ENCODE results near the gene NLRC3. TPM values are rescaled to one million over a fixed set of nuclear protein-coding genes. Genes with fewer than 3 reads are reported as not detected.
A peak's percentile ranks its signal among the peaks of the same experiment; 100 is the strongest.

Gene NLRC3
- total RNA-seq, 2 experiments from 2014 or later: 92.6 to 94.6 TPM

GRCh38 chr16:3519581-3519980 is 57.6 kb downstream of the NLRC3 start:
- Mint-ChIP-seq H3K36me3 (ENCODE audit: low read depth) (peaks cover 31% of the 10 kb centered on the region), H3K4me1 (ENCODE audit: low read depth) (peaks cover 3% of the 10 kb centered on the region), H3K9me3 (ENCODE audit: insufficient read depth) (no peaks in the 10 kb centered on the region), H3K4me3 (no peak overlapping the region), H3K27me3 (ENCODE audit: low read depth) (no peaks in the 10 kb centered on the region), H3K27ac (no peak overlapping the region)
- POLR2A ChIA-PET: no interaction called here
- DNase-seq (no peak), ATAC-seq (no peak)
- CTCF ChIA-PET: no interaction called here

- ATAC-seq (no peak), DNase-seq (no peak)
- H3K27me3 Mint-ChIP-seq (ENCODE audit: low read depth): no peaks in the 10 kb centered on the region
- H3K36me3 Mint-ChIP-seq (ENCODE audit: low read depth): peaks cover 32% of the 10 kb centered on the region
- H3K4me1 Mint-ChIP-seq (ENCODE audit: low read depth): peaks cover 4% of the 10 kb centered on the region
- CTCF ChIA-PET: no interaction called here
- POLR2A ChIA-PET: no interaction called here
- no peak overlapping the region for H3K27ac Mint-ChIP-seq
- H3K9me3 Mint-ChIP-seq (ENCODE audit: insufficient read depth): no peaks in the 10 kb centered on the region
- no peak overlapping the region for H3K4me3 Mint-ChIP-seq
Measured at GRCh38 chr16:3518986-3519348, 58.2 kb downstream of the NLRC3 start.

GRCh38 chr16:3518292-3518985 is 58.8 kb downstream of the NLRC3 start:
- no peak overlapping the region for H3K4me3 Mint-ChIP-seq
- DNase-seq (no peak), ATAC-seq (no peak)
- peaks cover 7% of the 10 kb centered on the region for H3K4me1 Mint-ChIP-seq (ENCODE audit: low read depth)
- H3K36me3 Mint-ChIP-seq (ENCODE audit: low read depth): peaks cover 35% of the 10 kb centered on the region
- H3K9me3 Mint-ChIP-seq (ENCODE audit: insufficient read depth): no peaks in the 10 kb centered on the region
- POLR2A ChIA-PET: no interaction called here
- H3K27ac Mint-ChIP-seq: no peak overlapping the region
- CTCF ChIA-PET: no interaction called here
- H3K27me3 Mint-ChIP-seq (ENCODE audit: low read depth): no peaks in the 10 kb centered on the region

DNA sequence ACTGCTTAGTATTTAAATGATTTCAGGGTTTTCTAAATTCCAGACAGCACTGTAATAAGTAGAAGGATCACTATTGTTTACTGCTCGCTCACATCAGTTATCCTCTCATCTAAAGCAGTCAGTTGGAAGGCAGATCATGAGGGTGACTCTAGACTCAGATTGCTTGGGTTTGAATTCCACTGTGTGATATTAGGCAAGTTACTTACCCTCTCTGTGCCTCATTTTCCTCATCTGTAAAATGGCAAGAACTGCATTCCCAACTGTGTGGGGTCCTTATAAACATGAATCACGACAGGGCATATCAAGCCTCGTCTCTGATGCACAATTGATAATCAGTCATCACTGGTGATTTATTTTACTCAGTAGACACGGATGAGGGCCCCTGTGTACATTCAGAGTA is 61.3 kb downstream of the NLRC3 start:
- no peak overlapping the region for H3K27ac Mint-ChIP-seq
- peaks cover 14% of the 10 kb centered on the region for H3K4me1 Mint-ChIP-seq (ENCODE audit: low read depth)
- H3K4me3 Mint-ChIP-seq: no peak overlapping the region
- ChIA-PET POLR2A (no interaction called here), CTCF (no interaction called here)
- H3K36me3 Mint-ChIP-seq (ENCODE audit: low read depth): peaks cover 41% of the 10 kb centered on the region
- DNase-seq: no peak
- no peak for ATAC-seq
- no peaks in the 10 kb centered on the region for H3K9me3 Mint-ChIP-seq (ENCODE audit: insufficient read depth)
- no peaks in the 10 kb centered on the region for H3K27me3 Mint-ChIP-seq (ENCODE audit: low read depth)

DNA sequence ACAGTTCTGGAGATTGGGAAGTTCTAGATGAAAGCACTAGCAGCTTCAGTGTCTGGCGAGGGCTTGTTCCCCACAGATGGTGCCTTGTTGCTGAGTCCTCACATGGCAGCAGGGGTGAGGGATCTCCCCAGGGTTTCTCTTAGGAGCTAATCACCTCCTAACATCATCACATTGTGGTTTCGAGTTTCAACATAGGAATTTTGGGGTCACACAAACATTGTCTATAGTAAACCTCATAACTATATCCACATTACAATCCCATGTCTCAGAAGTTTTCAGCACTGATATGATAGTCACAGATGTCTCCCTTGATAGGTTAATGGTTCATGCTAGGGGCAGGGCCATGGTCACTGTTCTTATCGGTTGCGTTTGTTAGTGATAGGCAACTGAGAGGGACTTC is 62.6 kb downstream of the NLRC3 start:
- ATAC-seq (no peak), DNase-seq (no peak)
- ChIA-PET POLR2A (no interaction called here), CTCF (interaction anchor here (1.0 to 1.3 kb wide), 2 partner anchors 10 to 29 kb away, joined by 3 read pairs; no protein-coding TSS in a partner anchor)
- H3K27me3 Mint-ChIP-seq (ENCODE audit: low read depth): no peaks in the 10 kb centered on the region
- H3K4me1 Mint-ChIP-seq (ENCODE audit: low read depth): peaks cover 23% of the 10 kb centered on the region
- H3K9me3 Mint-ChIP-seq (ENCODE audit: insufficient read depth): no peaks in the 10 kb centered on the region
- no peak overlapping the region for H3K4me3 Mint-ChIP-seq
- no peak overlapping the region for H3K27ac Mint-ChIP-seq
- H3K36me3 Mint-ChIP-seq (ENCODE audit: low read depth): peaks cover 41% of the 10 kb centered on the region

DNA sequence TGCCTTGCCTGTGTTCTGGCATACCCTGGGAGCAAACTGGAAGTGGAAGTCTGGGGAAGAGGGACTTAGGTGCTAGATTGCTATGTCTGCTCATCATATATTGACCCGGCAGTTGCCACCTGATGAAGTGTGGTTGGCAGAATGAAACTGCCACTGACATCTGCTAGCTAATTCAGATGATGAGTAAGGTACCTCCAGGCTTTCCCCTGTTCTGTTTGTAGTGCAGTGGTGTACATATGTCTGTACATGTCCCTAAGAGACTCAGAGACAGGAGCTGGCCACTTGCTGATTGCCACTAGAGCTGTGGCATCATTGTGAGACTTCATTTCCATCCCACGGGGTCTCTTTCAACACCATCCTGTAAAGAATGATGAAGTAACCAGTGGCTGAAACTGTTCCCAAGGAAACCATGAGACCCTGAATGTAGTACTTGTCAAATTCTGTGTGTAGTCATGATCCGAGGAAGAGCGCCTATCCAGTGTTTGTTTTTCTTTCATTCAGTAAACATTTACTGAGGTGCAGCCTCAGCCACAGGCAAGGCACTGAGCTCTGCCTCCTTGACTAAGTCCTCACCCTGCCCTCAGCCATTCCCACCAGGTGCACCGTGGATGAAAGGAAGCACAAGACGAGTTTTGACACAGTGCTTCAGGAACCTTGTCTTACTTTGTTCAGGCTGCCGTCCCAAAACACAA is 63.2 kb downstream of the NLRC3 start:
- Mint-ChIP-seq H3K27me3 (ENCODE audit: low read depth) (no peaks in the 10 kb centered on the region), H3K9me3 (ENCODE audit: insufficient read depth) (no peaks in the 10 kb centered on the region), H3K4me1 (ENCODE audit: low read depth) (peaks cover 29% of the 10 kb centered on the region), H3K4me3 (no peak overlapping the region), H3K36me3 (ENCODE audit: low read depth) (peaks cover 47% of the 10 kb centered on the region), H3K27ac (no peak overlapping the region)
- ATAC-seq (no peak), DNase-seq (no peak)
- CTCF ChIA-PET: interaction anchor here (1.0 to 2.0 kb wide), 3 partner anchors 10 to 28 kb away, joined by 3 to 5 read pairs (median 3); no protein-coding TSS in a partner anchor
- POLR2A ChIA-PET: interaction anchor here (0.6 kb wide), 1 partner anchor 149 kb away, joined by 3 read pairs; no protein-coding TSS in a partner anchor

- H3K27me3 Mint-ChIP-seq (ENCODE audit: low read depth): no peaks in the 10 kb centered on the region
- POLR2A ChIA-PET: no interaction called here
- H3K9me3 Mint-ChIP-seq (ENCODE audit: insufficient read depth): no peaks in the 10 kb centered on the region
- DNase-seq: no peak
- CTCF ChIA-PET: interaction anchor here (0.9 to 2.0 kb wide), 2 partner anchors 15 to 142 kb away, joined by 3 to 5 read pairs; no protein-coding TSS in a partner anchor
- no peak for ATAC-seq
- H3K27ac Mint-ChIP-seq: peak overlapping the region; percentile 53
- H3K36me3 Mint-ChIP-seq (ENCODE audit: low read depth): peaks cover 60% of the 10 kb centered on the region
- H3K4me1 Mint-ChIP-seq (ENCODE audit: low read depth): peaks cover 43% of the 10 kb centered on the region
- no peak overlapping the region for H3K4me3 Mint-ChIP-seq
Measured at GRCh38 chr16:3511286-3512180, 65.7 kb downstream of the NLRC3 start.

DNA sequence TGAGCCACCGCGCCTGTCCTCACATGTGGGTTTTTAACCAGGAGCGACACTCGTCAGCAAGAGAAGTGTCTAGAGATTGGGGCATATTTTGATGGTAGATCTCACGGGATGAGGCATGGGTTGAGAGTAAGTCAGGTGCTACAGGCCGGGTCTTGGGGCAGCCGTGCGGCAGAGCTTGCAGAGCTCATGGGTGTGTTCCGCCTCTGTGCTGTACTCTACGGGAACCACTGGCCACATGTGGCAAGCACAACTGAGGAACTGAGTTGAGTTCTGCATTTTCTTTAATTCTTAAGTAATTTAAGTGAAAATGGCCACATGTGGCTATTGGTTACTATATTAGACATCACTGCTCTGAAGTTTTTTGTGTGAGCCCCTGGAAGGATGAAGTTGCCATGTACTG is 66.8 kb downstream of the NLRC3 start:
- DNase-seq (no peak), ATAC-seq (no peak)
- ChIA-PET POLR2A (interaction anchor here (1.1 kb wide), 1 partner anchor 9 kb away, joined by 4 read pairs; the partner anchor contains the start of gene CLUAP1), CTCF (interaction anchor here (0.9 to 1.3 kb wide), 2 partner anchors 9 to 143 kb away, joined by 3 to 6 read pairs; no protein-coding TSS in a partner anchor)
- H3K9me3 Mint-ChIP-seq (ENCODE audit: insufficient read depth): no peaks in the 10 kb centered on the region
- peaks cover 51% of the 10 kb centered on the region for H3K4me1 Mint-ChIP-seq (ENCODE audit: low read depth)
- no peaks in the 10 kb centered on the region for H3K27me3 Mint-ChIP-seq (ENCODE audit: low read depth)
- no peak overlapping the region for H3K4me3 Mint-ChIP-seq
- peak overlapping the region; percentile 53 for H3K27ac Mint-ChIP-seq
- H3K36me3 Mint-ChIP-seq (ENCODE audit: low read depth): peaks cover 65% of the 10 kb centered on the region

DNA sequence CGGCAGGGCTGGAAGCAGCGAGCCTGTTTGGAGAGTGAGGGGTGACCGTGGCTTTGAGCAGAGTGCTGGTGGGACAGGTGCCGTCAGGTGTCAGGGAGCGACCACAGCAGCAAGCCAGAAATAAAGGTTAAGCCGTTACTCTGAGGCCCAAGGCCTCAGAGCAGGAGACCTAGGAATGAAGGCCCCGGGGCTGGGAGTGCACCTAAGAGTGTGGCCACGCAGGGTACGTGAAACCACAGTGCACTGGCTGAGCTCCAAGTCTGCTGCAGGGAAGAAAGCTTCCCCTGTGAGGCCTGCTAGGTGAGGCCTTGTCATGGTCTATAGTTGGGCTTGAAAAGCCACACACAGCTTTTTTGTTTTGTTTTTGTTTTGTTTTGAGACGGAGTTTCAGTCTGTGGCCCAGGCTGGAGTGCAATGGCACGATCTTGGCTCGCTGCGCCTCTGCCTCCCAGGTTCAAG is 67.7 kb downstream of the NLRC3 start:
- Mint-ChIP-seq H3K27me3 (ENCODE audit: low read depth) (no peaks in the 10 kb centered on the region), H3K4me1 (ENCODE audit: low read depth) (peaks cover 57% of the 10 kb centered on the region), H3K27ac (peak overlapping the region; percentile 79), H3K4me3 (peak overlapping the region; percentile 28), H3K9me3 (ENCODE audit: insufficient read depth) (no peaks in the 10 kb centered on the region), H3K36me3 (ENCODE audit: low read depth) (peaks cover 63% of the 10 kb centered on the region)
- DNase-seq (peak; percentile 83), ATAC-seq (peak; percentile 97)
- ChIA-PET CTCF (interaction anchor here (1.3 kb wide), 1 partner anchor 8 kb away, joined by 6 read pairs; no protein-coding TSS in a partner anchor), POLR2A (interaction anchor here (0.6 to 1.1 kb wide), 3 partner anchors 8 to 294 kb away, joined by 3 to 4 read pairs (median 3); partner anchors contain the start of gene CLUAP1)

DNA sequence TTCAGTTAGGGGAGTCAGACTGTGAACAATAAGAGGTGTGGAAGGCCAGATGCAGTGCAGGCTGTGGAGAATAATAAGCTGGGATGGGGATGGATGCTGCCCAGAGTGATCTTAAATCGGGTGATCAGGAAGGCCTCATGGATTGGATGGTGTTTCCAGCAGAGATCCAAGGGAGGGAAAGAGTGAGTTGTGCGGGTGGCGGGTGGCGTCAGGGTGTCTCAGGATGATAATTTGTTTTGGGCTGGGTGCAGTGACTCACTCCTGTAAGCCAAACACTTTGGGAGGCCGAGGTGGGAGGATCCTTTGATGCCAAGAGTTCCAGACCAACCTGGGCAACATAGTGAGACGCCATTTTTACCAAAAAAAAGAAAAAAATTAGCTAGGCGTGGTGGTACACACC is 68.5 kb downstream of the NLRC3 start:
- Mint-ChIP-seq H3K9me3 (ENCODE audit: insufficient read depth) (no peaks in the 10 kb centered on the region), H3K4me3 (peak overlapping the region; percentile 22), H3K36me3 (ENCODE audit: low read depth) (peaks cover 65% of the 10 kb centered on the region), H3K27ac (peak overlapping the region; percentile 79), H3K27me3 (ENCODE audit: low read depth) (no peaks in the 10 kb centered on the region), H3K4me1 (ENCODE audit: low read depth) (peaks cover 60% of the 10 kb centered on the region)
- ATAC-seq (no peak), DNase-seq (no peak)
- ChIA-PET POLR2A (no interaction called here), CTCF (no interaction called here)

DNA sequence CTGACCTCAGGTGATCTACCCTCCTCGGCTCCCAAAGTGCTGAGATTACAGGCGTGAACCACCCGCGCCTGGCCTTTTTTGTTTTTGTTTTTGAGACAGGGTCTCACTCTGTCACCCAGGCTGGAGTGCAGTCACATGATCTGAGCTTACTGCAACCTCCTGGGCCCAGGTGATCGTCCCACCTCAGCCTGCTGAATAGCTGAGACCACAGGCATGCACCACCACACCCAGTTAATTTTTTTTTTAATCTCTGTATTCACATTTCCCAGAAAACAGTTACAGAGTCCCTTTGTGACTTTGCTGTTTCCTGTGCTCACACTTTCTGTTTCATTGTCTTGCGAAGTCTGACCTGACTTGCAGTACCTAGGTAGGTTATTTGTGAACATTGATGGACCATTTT is 73.7 kb downstream of the NLRC3 start:
- CTCF ChIA-PET: interaction anchor here (0.6 to 0.7 kb wide), 2 partner anchors 45 to 119 kb away, joined by 3 to 5 read pairs; no protein-coding TSS in a partner anchor
- Mint-ChIP-seq H3K4me3 (peak overlapping the region; percentile 69), H3K9me3 (ENCODE audit: insufficient read depth) (no peaks in the 10 kb centered on the region), H3K36me3 (ENCODE audit: low read depth) (peaks cover 40% of the 10 kb centered on the region), H3K27ac (peak overlapping the region; percentile 93), H3K4me1 (ENCODE audit: low read depth) (peaks cover 68% of the 10 kb centered on the region), H3K27me3 (ENCODE audit: low read depth) (no peaks in the 10 kb centered on the region)
- POLR2A ChIA-PET: interaction anchor here (0.6 to 1.0 kb wide), 3 partner anchors 14 to 239 kb away, joined by 3 to 6 read pairs (median 4); no protein-coding TSS in a partner anchor
- DNase-seq (peak; percentile 81), ATAC-seq (peak; percentile 58)
